Stimulated activated naive CD4-positive, alpha-beta T cell treated with Interleukin-2 at 50 U/mL for 16 hours (primary cell): ENCODE results near the gene IL27RA.
A peak's percentile ranks its signal among the peaks of the same experiment; 100 is the strongest.

ENCODE experiments used
- DNase-seq: peaks from one replicate; lab custom pipeline; 2025; lab: John Stamatoyannopoulos, UW

The IL27RA gene

GRCh38 chr19:14059652-14060155, 28.1 kb downstream of the IL27RA start:
- DNase-seq = no peak

DNA sequence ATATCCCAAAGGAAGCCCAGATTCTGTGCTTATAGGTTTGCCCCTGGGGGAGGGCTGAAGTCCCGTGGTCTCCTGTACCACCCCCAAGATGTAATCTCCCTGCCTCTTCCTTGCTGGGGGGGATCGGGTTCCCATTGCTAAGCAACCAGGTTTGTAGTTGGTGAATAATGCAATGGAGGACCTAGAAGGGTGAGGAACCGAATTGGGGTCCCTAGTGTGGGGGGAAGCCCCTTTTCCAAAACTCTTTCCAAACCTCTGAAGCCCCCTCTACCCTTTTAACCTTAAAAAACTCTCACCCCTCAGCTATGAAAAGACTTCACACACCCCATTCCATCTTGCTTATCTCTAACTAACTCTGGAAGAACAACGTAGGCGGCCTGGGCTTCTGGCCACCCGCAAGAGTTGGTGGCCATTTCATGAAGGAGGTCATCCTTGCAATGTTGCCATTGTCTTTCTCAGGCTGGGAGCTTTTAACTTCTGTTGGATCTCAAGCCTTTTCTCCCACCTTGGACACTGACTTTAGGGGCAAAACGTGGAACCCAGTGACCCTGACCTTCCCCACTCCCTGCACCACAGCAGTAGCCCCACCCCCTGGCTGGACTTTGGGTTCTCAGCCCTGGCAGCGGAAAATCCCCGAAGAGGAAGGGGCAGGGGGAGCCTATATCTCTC, 29.7 kb downstream of the IL27RA start:
- no peak for DNase-seq

- no peak for DNase-seq
Observed at GRCh38 chr19:14061751-14062557, 30.4 kb downstream of the IL27RA start, which contains the start of gene PALM3. PALM3 (minus strand) TSS chr19:14062076; CDS start chr19:14061980, 96 bp downstream.

DNA sequence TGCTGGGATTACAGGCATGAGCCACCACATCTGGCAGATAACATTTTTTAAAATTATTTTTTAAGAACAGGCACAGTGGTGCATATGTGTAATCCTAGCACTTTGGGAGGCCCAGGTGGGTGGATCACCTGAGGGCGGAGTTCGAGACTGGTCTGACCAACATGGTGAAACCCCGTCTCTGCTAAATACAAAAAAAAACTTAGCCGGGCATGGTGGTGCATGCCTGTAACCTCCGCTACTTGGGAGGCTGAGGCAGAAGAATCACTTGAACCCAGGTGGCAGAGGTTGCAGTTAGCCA, 30.9 kb downstream of the IL27RA start:
- no peak for DNase-seq

GRCh38 chr19:14063105-14063504, 31.5 kb downstream of the IL27RA start:
- no peak for DNase-seq

GRCh38 chr19:14066134-14066533, 34.6 kb downstream of the IL27RA start:
- DNase-seq = no peak

DNA sequence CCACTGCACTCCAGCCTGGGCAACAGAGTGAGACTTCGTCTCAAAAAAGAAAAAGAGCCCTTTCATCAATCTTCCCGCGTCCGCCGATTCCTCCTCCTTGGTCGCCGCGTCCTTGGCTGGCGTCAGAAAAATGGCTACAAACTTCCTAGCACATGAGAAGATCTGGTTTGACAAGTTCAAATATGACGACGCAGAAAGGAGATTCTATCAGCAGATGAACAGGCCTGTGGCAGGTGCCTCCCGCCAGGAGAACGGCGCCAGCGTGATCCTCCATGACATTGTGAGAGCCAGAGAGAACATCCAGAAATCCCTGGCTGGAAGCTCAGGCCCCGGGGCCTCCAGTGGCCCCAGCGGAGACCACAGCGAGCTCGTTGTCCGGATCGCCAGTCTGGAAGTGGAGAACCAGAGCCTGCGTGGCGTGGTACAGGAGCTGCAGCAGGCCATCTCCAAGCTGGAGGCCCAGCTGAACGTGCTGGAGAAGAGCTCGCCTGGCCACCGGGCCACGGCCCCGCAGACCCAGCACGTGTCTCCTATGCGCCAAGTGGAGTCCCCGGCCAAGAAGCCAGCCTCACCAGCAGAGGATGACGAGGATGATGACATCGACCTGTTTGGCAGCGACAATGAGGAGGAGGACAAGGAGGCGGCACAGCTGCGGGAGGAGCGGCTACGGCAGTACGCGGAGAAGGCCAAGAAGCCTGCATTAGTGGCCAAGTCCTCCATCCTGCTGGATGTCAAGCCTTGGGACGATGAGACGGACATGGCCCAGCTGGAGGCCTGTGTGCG, 38.9 kb downstream of the IL27RA start:
- DNase-seq = no peak

GRCh38 chr19:14072535-14073260, 41.1 kb downstream of the IL27RA start, which contains the start of gene MISP3:
MISP3 (plus strand) TSS chr19:14072786; CDS start chr19:14073310, 524 bp downstream.
- DNase-seq = peak; percentile 30

- peak; percentile 77 for DNase-seq
Observed at GRCh38 chr19:14073261-14073924, 41.8 kb downstream of the IL27RA start.

- DNase-seq = peak; percentile 25
Observed at GRCh38 chr19:14073925-14074838, 42.6 kb downstream of the IL27RA start.

DNA sequence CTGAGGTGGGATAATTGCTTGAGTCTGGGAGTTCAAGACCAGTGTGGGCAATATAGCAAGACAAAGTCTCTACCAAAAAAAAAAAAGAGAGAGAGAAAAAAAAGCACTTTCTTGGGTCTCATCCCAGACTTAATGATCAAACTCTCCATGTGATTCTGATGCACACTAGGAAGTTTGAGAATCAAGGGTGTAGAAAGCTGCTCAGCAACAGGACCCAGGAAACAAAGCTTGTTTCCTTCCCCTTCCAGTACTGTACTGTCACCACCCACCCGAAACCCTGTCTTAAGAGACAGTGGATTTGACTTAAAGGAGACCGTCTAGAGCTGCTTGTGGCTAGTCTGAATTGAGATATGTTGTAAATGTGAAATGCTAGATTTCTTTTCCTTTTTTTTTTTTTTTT, 46.8 kb downstream of the IL27RA start:
- no peak for DNase-seq

GRCh38 chr19:14080887-14081796, 49.6 kb downstream of the IL27RA start:
- DNase-seq = peak; percentile 96

- DNase-seq = peak; percentile 24
Observed at GRCh38 chr19:14081797-14082674, 50.5 kb downstream of the IL27RA start.

GRCh38 chr19:14082675-14082960, 51.1 kb downstream of the IL27RA start:
- DNase-seq = no peak

DNA sequence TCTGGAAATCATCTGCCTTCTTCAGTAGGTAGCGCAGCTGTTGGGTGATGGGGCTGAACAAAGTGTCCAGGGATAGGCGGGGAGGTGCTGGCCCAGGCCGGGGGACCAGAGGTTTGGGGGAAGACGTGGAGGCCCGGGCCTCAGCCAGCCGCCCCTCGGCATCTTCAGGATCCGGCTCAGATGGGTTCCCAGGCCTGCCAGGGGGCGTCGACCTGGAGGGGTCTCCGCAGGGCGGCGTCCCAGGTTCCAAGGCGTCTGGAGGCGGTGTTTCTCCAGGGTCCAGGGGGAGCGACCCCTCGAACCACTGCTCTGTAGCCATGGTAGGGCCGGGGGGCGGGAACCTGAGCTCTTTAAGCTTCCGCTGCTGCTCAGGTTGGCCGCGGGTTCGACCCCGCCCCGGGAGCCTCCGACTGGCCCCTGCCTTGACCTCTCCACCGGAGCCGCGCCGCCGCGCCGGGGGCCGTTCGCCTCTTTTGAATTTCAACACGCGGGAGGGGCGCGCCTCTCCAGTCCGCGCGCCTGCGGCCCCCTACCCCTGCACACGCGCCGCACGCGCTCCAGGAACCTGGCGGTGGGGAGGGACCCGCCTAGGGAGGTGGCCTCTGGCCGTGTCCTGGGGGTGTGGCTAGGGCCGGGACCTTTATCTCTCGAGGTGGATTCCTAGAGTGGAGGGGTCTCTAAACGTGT, 53.9 kb downstream of the IL27RA start, which contains the start of gene C19orf67:
Gene C19orf67 (minus strand): TSS at position 475 of the 687 bp plus-strand sequence. CDS start 156 bp downstream, at position 319.
- DNase-seq = no peak

- DNase-seq = no peak
Observed at GRCh38 chr19:14086098-14086497, 54.5 kb downstream of the IL27RA start.

DNA sequence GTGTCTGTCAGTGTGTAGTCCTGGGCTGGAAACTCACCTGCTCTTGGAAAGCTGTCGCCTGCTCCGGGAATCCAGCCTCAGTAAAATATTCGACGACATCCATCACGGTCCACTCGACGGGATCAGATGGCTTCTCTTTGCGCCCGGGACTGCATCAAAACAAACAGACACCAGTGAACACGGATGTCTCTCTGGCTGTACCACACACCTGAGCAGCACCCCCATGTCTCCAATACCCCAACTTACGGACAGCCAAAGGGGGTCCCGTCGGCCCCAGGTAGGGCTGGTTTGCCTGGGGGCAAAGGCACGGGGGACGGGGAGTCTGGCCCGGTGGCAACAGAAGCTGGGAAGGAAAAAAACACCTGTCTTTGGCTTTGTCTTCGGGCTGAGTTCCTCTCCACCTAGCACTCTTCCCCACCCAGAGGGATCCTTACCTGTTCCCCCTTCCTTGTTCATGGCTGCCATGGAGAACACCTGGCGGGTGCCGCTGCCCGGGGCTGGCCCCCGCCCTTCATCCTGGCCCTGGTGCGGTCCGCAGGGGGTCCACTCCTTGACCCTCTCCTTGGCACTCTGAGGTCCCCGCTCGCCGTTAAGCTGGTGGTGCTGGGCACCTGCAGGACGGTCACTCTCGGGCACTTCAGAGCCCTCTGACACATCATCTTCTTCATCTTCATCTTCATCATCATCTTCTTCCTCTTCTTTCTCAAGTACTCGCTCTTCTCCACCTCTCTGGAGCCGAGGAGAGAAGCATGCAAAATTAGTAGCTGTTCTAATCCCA, 57.3 kb downstream of the IL27RA start:
- DNase-seq = no peak
